Measurements from ENCODE around the gene PGM1. TPM values are rescaled to one million over a fixed set of nuclear protein-coding genes. Genes with fewer than 3 reads are reported as not detected.

The PGM1 gene
- total RNA-seq, 1 experiment from 2014 or later: 54.6 TPM

GRCh38 chr1:63688302-63688890 lies 95.2 kb downstream of the PGM1 start:
- TF ChIP-seq, protein P1, sequence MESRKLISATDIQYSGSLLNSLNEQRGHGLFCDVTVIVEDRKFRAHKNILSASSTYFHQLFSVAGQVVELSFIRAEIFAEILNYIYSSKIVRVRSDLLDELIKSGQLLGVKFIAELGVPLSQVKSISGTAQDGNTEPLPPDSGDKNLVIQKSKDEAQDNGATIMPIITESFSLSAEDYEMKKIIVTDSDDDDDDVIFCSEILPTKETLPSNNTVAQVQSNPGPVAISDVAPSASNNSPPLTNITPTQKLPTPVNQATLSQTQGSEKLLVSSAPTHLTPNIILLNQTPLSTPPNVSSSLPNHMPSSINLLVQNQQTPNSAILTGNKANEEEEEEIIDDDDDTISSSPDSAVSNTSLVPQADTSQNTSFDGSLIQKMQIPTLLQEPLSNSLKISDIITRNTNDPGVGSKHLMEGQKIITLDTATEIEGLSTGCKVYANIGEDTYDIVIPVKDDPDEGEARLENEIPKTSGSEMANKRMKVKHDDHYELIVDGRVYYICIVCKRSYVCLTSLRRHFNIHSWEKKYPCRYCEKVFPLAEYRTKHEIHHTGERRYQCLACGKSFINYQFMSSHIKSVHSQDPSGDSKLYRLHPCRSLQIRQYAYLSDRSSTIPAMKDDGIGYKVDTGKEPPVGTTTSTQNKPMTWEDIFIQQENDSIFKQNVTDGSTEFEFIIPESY (IDR thresholded peaks at IDR 0.05; ENCODE audit: extremely low read depth, insufficient replicate concordance, low read length): no peak
- TF ChIP-seq EGR1 (IDR thresholded peaks at IDR 0.05; ENCODE audit: low read depth): no peak
- TF ChIP-seq RAD21 (IDR thresholded peaks at IDR 0.05; ENCODE audit: low read depth): no peak
- TF ChIP-seq EZH2phosphoT487 (IDR thresholded peaks at IDR 0.05; ENCODE audit: borderline replicate concordance): no peak
- no peak for TF ChIP-seq TCF7L2 (IDR thresholded peaks at IDR 0.05; ENCODE audit: borderline replicate concordance, extremely low read depth, insufficient read depth, insufficient read length)
- no peak for TF ChIP-seq SIN3A (IDR thresholded peaks at IDR 0.05; ENCODE audit: low read depth)
- no peak for TF ChIP-seq MAX (IDR thresholded peaks at IDR 0.05)
- TF ChIP-seq YY1 (IDR thresholded peaks at IDR 0.05; ENCODE audit: extremely low read depth, insufficient replicate concordance, low read depth, low read length): no peak
- no peak for TF ChIP-seq REST (IDR thresholded peaks at IDR 0.05; ENCODE audit: low read depth)
- TF ChIP-seq POLR2AphosphoS5 (IDR thresholded peaks at IDR 0.05; ENCODE audit: low read depth, low read length): no peak
- TF ChIP-seq FOSL1 (IDR thresholded peaks at IDR 0.05; ENCODE audit: low read depth): no peak
- no peak for TF ChIP-seq CBX3 (IDR thresholded peaks at IDR 0.05; ENCODE audit: low read depth)
- TF ChIP-seq CEBPB (IDR thresholded peaks at IDR 0.05; ENCODE audit: low read depth): no peak
- no peak for TF ChIP-seq ELF1 (IDR thresholded peaks at IDR 0.05; ENCODE audit: borderline replicate concordance, low read depth)
- TF ChIP-seq SP1 (IDR thresholded peaks at IDR 0.05; ENCODE audit: low read depth): no peak
- TF ChIP-seq POLR2A (IDR thresholded peaks at IDR 0.05; ENCODE audit: borderline replicate concordance, extremely low read depth, insufficient read depth, insufficient read length): no peak
- no peak for TF ChIP-seq ATF3 (IDR thresholded peaks at IDR 0.05)
- TF ChIP-seq JUND (IDR thresholded peaks at IDR 0.05): no peak
- Histone ChIP-seq H4K20me1 (ENCODE audit: insufficient read depth) (no peaks in the 10 kb centered on the region), H3K9me3 (ENCODE audit: control insufficient read depth in 1 of 2, insufficient read depth in 1 of 2, low read depth in 1 of 2, low read length in 2 of 2) (no peaks in the 10 kb centered on the region), H3K9ac (ENCODE audit: low read length) (no peak overlapping the region), H3K4me1 (ENCODE audit: control insufficient read depth in 1 of 2, insufficient read depth in 2 of 2, low read length in 2 of 2) (peaks cover 0 to 6% of the 10 kb centered on the region in 2 experiments; a peak in 1 of 4 replicates), H2AFZ (ENCODE audit: low read depth, low read length, poor library complexity, severe bottlenecking) (no peak overlapping the region), H3K4me3 (replicated peaks in 1 of 2; ENCODE audit: low read depth in 1 of 2, low read length in 2 of 2) (no peak overlapping the region), H3K36me3 (ENCODE audit: control insufficient read depth in 1 of 2, insufficient read depth in 2 of 2, low read length in 2 of 2) (no peaks in the 10 kb centered on the region), H3K79me2 (ENCODE audit: insufficient read depth, low read length) (no peaks in the 10 kb centered on the region), H3K27ac (ENCODE audit: low read depth, low read length) (no peak overlapping the region), H3K4me2 (ENCODE audit: low read length) (no peak overlapping the region), H3K27me3 (ENCODE audit: insufficient read depth, low read length) (no peaks in the 10 kb centered on the region), H3K9me2 (ENCODE audit: insufficient read depth) (no peaks in the 10 kb centered on the region)
- ChIA-PET CTCF (no interaction called here), RAD21 (ENCODE audit: low non-redundant PET in 1 of 2, low total read pairs in 2 of 2, uncharacterized antibody in 2 of 2, unreplicated experiment in 2 of 2) (interaction anchor here (0.6 kb wide), 2 partner anchors 560 to 578 kb away, joined by 3 read pairs; no protein-coding TSS in a partner anchor), POLR2A (no interaction called here)
- no TSS peak for BruUV-seq (replicated peaks)
- no peak for DNase-seq (ENCODE audit: low read depth, low spot score)
- no peak for ATAC-seq
- intact Hi-C loops (cut with micrococcal nuclease): no loop called here

Data from HCT116 (cell line).